Measurements from ENCODE around the gene MTREX.

- no peak for TF ChIP-seq CTCF (IDR thresholded peaks at IDR 0.05)
- TF ChIP-seq POLR2A (IDR thresholded peaks at IDR 0.05): no peak
These were observed 31.0 kb downstream of the MTREX start for GRCh38 chr5:55338810-55339243.

Measured in Peyer's patch (tissue), 4 donors.